GM18499 (cell line): ENCODE data around the gene OLFM3.

ENCODE experiments used
- ATAC-seq: cut with Tn5 transposase; IDR thresholded peaks from one replicate; pipeline ENCODE4 v1.9.1; 2021; ENCODE audit warnings: moderate number of reproducible peaks; ENCODE audit not compliant: insufficient read depth, unreplicated experiment

Gene OLFM3

GRCh38 chr1:101996825-101997465, at the start of gene OLFM3:
TSS of gene OLFM3 (minus strand) at chr1:101996926.
- no peak for ATAC-seq

GRCh38 chr1:102045752-102046151, 49.0 kb upstream of the OLFM3 start:
- ATAC-seq = no peak

- no peak for ATAC-seq
These were observed 35.8 kb upstream of the OLFM3 start for GRCh38 chr1:102032534-102032933.

GRCh38 chr1:102019530-102019929, 22.8 kb upstream of the OLFM3 start:
- no peak for ATAC-seq

GRCh38 chr1:102015728-102016127, 19.0 kb upstream of the OLFM3 start:
- ATAC-seq = no peak

GRCh38 chr1:102002057-102002456, 5.3 kb upstream of the OLFM3 start:
- no peak for ATAC-seq

GRCh38 chr1:101995984-101996745, 561 bp downstream of the OLFM3 start:
- no peak for ATAC-seq

- no peak for ATAC-seq
These were observed 3.0 kb downstream of the OLFM3 start for GRCh38 chr1:101993710-101994109.

GRCh38 chr1:101992821-101993575, 3.7 kb downstream of the OLFM3 start:
- no peak for ATAC-seq

- ATAC-seq = no peak
These were observed 15.8 kb downstream of the OLFM3 start for GRCh38 chr1:101980974-101981373.

- no peak for ATAC-seq
These were observed 19.5 kb downstream of the OLFM3 start for GRCh38 chr1:101977266-101977665.

- ATAC-seq = no peak
These were observed 20.6 kb downstream of the OLFM3 start for GRCh38 chr1:101976161-101976560.

- ATAC-seq = no peak
These were observed 21.4 kb downstream of the OLFM3 start for GRCh38 chr1:101975371-101975770.

- ATAC-seq = no peak
These were observed 22.0 kb downstream of the OLFM3 start for GRCh38 chr1:101974599-101975274.

- no peak for ATAC-seq
These were observed 25.4 kb downstream of the OLFM3 start for GRCh38 chr1:101971304-101971703.

GRCh38 chr1:101967871-101968270, 28.9 kb downstream of the OLFM3 start:
- ATAC-seq = no peak

GRCh38 chr1:101965341-101965740, 31.4 kb downstream of the OLFM3 start:
- ATAC-seq = no peak

- ATAC-seq = no peak
These were observed 32.0 kb downstream of the OLFM3 start for GRCh38 chr1:101964708-101965107.

GRCh38 chr1:101960142-101960541, 36.6 kb downstream of the OLFM3 start:
- no peak for ATAC-seq

- ATAC-seq = no peak
These were observed 37.3 kb downstream of the OLFM3 start for GRCh38 chr1:101959456-101959855.

- no peak for ATAC-seq
These were observed 39.0 kb downstream of the OLFM3 start for GRCh38 chr1:101957771-101958170.
